ENCODE results near the gene VARS2. TPM values are rescaled to one million over a fixed set of nuclear protein-coding genes. Genes with fewer than 3 reads are reported as not detected.

The VARS2 gene
- polyA plus RNA-seq, 1 experiment = 16.1 TPM

DNA sequence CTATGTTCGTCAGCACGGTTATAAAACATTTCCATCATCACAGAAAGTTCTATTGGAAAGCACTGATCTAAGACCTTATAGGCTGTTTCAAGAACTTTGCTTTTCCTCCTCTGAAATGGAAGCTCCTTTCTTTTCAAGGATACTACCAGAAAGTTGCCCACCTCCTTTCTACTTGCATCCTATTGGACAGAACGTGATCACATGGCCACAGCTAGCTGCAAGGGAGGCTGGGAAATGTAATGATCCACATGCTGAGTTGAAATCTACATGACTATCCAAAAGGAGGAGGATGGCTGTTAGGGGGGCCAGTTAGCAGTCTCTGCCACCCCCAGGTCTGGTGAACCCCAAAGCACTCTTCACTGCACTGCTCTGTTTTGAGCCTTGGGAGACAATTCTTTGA, 14.6 kb downstream of the VARS2 start:
- ChIA-PET POLR2A (no interaction called here), CTCF (interaction anchor here (2.5 kb wide), 1 partner anchor 142 kb away, joined by 6 read pairs; no protein-coding TSS in a partner anchor)
- Histone ChIP-seq H3K4me3 (ENCODE audit: low read depth, low read length) (no peak overlapping the region), H3K36me3 (ENCODE audit: control insufficient read depth, insufficient read depth, low read length) (peaks cover 5% of the 10 kb centered on the region), H3K27me3 (ENCODE audit: control insufficient read depth, insufficient read depth, low read length) (no peaks in the 10 kb centered on the region; the same call in 1 of the 2 replicates)
- TF ChIP-seq, protein P1, sequence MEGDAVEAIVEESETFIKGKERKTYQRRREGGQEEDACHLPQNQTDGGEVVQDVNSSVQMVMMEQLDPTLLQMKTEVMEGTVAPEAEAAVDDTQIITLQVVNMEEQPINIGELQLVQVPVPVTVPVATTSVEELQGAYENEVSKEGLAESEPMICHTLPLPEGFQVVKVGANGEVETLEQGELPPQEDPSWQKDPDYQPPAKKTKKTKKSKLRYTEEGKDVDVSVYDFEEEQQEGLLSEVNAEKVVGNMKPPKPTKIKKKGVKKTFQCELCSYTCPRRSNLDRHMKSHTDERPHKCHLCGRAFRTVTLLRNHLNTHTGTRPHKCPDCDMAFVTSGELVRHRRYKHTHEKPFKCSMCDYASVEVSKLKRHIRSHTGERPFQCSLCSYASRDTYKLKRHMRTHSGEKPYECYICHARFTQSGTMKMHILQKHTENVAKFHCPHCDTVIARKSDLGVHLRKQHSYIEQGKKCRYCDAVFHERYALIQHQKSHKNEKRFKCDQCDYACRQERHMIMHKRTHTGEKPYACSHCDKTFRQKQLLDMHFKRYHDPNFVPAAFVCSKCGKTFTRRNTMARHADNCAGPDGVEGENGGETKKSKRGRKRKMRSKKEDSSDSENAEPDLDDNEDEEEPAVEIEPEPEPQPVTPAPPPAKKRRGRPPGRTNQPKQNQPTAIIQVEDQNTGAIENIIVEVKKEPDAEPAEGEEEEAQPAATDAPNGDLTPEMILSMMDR (IDR thresholded peaks at IDR 0.05; ENCODE audit: insufficient read depth, low read depth, low read length) = no peak
- no peak for DNase-seq (ENCODE audit: low read depth)

DNA sequence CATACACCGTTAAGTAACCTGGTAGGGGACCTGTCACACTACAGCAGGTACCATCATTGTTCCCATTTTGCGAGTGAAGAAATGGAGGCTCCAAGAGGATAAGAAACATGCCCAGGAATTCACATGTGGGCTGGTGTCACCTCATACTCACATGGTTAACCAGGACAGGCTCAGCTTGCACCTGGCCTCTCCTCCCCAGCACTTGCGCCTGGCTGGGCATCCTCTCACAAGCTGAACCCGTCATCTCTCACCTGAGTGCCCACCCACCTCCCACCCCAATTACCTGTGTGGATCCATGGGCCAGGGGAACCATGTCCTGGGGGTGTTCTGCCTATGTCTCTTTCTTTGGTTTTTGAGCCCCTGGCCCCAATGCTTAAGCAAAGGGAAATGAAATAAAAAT, 16.5 kb downstream of the VARS2 start:
- Histone ChIP-seq H3K4me3 (ENCODE audit: low read depth, low read length) (no peak overlapping the region), H3K36me3 (ENCODE audit: control insufficient read depth, insufficient read depth, low read length) (peaks cover 5% of the 10 kb centered on the region), H3K27me3 (ENCODE audit: control insufficient read depth, insufficient read depth, low read length) (no peaks in the 10 kb centered on the region; the same call in 1 of the 2 replicates)
- POLR2A ChIA-PET = no interaction called here
- DNase-seq (ENCODE audit: low read depth) = no peak
- TF ChIP-seq, protein P1 (IDR thresholded peaks at IDR 0.05; ENCODE audit: insufficient read depth, low read depth, low read length) = no peak
- CTCF ChIA-PET = interaction anchor here (1.0 to 3.4 kb wide), 6 partner anchors 10 to 149 kb away, joined by 4 to 26 read pairs (median 9); partner anchors contain the start of genes MUCL3 and VARS2

- TF ChIP-seq, protein P1 (IDR thresholded peaks at IDR 0.05; ENCODE audit: insufficient read depth, low read depth, low read length) = no peak
- CTCF ChIA-PET = interaction anchor here (0.9 to 3.4 kb wide), 6 partner anchors 10 to 148 kb away, joined by 4 to 26 read pairs (median 9); partner anchors contain the start of genes MUCL3 and VARS2
- Histone ChIP-seq H3K36me3 (ENCODE audit: control insufficient read depth, insufficient read depth, low read length) (peaks cover 2% of the 10 kb centered on the region), H3K4me3 (ENCODE audit: low read depth, low read length) (no peak overlapping the region), H3K27me3 (ENCODE audit: control insufficient read depth, insufficient read depth, low read length) (no peaks in the 10 kb centered on the region; the same call in 1 of the 2 replicates)
- DNase-seq (ENCODE audit: low read depth) = no peak
- POLR2A ChIA-PET = no interaction called here
Measured at GRCh38 chr6:30931272-30931671, 17.2 kb downstream of the VARS2 start.

DNA sequence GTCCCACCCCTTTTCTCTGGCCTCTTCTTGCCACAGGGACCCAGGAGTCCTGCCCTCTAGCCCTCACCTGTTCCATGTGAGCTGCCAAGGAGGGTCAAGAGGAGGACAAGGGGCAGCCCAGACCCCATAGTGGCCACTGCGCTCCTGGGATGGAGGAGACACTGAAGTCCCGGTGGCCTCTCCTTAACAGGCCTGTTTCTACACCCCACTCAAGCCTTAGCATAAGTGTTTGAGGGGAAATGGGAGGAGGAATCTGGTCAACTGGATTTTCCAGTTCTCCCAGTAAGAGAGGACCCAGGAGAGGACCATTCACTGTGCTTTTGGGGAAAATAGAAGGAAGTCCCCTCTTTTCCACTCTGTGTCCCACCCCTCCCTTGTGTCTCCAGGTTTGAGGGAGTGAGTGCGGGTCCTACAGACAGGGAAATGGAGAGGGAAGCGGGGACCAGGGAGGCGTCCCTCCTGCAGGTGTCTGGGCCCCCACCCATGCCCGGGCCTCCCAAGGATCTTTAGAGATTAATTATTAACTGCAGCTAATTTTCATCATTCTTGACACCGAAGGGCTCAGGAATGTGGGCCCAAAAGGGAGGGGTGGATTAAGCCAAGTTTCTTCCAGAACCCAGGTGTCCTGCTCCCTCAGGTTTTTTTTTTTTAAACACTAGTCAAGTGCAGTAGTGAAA, 18.1 kb downstream of the VARS2 start, which contains the start of gene SFTA2:
Gene SFTA2 (minus strand): TSS at position 202 of the 677 bp plus-strand sequence. CDS start 74 bp downstream, at position 128.
- CTCF ChIA-PET = interaction anchor here (0.9 to 3.4 kb wide), 5 partner anchors 10 to 147 kb away, joined by 4 to 26 read pairs (median 12); partner anchors contain the start of genes MUCL3 and VARS2
- Histone ChIP-seq H3K4me3 (ENCODE audit: low read depth, low read length) (no peak within 1 kb of the TSS), H3K36me3 (ENCODE audit: control insufficient read depth, insufficient read depth, low read length) (no peaks in the 10 kb centered on the region), H3K27me3 (ENCODE audit: control insufficient read depth, insufficient read depth, low read length) (no peaks in the 10 kb centered on the region; the same call in 1 of the 2 replicates)
- POLR2A ChIA-PET = no interaction called here
- no peak for DNase-seq (ENCODE audit: low read depth)
- TF ChIP-seq, protein P1 (IDR thresholded peaks at IDR 0.05; ENCODE audit: insufficient read depth, low read depth, low read length) = no peak

DNA sequence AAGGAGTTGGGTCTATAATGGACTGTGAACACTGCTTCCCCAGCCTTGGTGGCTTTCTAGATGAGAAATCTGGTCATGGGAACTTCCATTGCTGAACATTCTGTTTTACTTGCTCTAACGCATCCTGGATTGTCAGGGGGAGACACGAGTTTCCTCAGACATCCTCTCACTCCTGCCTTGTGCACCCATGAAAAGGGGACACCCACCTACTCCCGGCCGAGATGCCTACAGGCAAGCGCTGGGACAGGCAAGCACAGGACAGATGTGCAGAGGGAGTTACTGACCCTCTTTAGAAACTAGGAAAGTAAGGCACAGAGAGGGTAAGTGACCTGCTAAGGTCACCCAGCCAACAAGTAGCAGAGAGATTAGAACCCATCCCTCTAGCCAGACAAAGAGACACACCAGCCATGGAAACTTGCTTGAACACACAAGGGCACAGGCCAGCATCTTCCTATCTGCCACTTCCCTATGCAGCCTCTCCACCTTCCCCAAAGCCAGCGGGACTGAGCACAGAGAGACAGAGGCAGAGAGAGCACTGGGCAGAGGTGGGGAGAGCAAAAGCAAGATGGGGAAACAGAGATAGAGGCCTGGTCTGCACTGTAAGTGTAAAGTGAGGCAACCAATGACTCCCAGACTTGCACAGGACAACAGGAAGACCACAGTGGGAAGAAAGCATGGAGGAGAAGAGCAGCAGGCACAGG, 18.8 kb downstream of the VARS2 start:
- no peak for DNase-seq (ENCODE audit: low read depth)
- POLR2A ChIA-PET = no interaction called here
- TF ChIP-seq, protein P1 (IDR thresholded peaks at IDR 0.05; ENCODE audit: insufficient read depth, low read depth, low read length) = no peak
- no peaks in the 10 kb centered on the region for H3K36me3 ChIP-seq (ENCODE audit: control insufficient read depth, insufficient read depth, low read length)
- CTCF ChIA-PET = no interaction called here
- H3K27me3 ChIP-seq (ENCODE audit: control insufficient read depth, insufficient read depth, low read length) = peaks cover 2% of the 10 kb centered on the region; the same call in 1 of the 2 replicates
- H3K4me3 ChIP-seq (ENCODE audit: low read depth, low read length) = no peak overlapping the region
